Bronchus fibroblast of lung (primary cell): Measurements from ENCODE around the gene ITGB4. TPM values are rescaled to one million over a fixed set of nuclear protein-coding genes. Genes with fewer than 3 reads are reported as not detected.

Experiments used
- total RNA-seq: library from RNA; depleted of rRNA; stranded (reverse); fragments of >200 nt; gene quantifications from 2 replicates; pipeline ENCODE4 v1.2.3, GENCODE V29; 2015

ITGB4 gene
- total RNA-seq, result under 0.01 and 0.30 TPM in 2 replicates

DNA sequence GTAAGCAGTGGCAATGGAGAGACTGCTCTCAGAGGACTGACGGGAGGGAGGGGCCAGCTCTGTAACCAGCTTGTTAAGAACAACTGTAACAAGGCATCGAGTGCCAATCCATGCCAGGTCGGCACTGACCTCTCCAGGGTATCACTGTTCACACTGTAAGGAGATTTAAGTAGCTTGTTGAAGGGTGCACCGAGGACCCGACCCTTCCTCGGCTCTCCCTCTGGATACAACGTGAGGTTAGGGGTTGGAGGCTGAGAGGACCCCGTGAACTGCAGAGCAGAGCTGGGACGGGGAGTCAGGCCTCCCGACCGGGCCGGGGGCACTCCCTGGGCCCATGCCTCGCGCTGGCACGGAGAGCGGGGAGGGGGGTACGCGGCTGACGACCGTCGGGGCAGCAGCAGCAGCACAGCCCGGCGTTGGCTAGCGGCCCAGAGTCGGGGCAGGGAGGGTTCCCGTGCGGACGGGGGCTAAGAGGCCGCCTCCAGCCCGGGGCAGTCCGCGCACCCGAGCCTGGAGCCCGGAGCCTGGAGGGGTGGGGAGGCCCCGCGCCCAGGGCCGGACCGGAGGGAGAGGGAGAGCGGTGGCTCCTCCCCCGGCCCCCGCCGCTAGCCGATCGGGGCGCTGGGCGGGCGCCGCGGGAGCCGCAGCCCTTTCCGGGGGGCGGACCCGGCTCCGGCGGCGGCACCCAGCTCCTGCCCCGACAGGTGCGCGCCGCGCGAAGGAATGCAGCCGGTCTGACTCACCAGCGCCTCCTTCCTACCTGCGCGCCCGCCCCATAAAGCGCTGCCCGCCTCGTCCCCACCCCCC lies at the start of gene ITGB4:
Gene ITGB4 (plus strand): TSS at position 804 of the 807 bp plus-strand sequence. CDS start 3,245 bp downstream, outside the sequence.

DNA sequence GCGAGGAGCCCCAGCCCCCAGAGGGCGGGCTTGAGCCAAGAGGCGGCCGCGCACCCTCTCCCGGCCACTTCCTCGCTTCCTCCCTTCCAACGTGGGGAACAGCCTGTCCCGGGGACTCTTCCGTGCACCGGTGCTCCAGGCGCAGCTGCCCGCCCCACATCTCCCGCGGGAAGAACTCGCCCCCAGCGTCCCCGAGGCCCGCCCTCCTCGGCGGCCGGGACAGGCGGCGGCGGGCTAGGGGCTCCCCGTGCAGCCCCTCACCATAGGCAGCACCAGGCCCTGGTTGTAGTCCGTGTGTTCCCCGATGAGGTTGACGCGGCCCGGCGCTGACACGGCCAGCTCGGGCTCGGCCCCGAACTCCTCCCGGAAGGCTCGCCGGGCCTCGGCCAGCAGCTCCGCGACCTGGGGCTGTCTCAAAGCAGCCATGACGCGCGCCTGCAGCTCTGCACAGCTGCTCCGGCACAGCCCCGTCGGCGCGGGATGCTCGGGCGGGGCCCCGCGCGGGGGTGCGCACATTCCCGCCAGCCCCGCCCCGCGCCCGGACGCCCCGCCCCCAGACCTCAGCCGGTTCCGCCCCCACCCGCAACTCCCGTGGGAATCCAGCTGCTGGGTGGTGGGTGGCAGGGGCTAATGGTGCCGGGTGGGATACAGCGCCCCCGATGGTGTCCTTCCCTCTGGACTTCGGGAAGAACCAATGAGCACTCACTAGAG lies 43.6 kb downstream of the ITGB4 start, which contains the start of gene GALK1:
Gene GALK1 (minus strand): TSS at position 482 of the 711 bp plus-strand sequence. CDS start 56 bp downstream, at position 426.

DNA sequence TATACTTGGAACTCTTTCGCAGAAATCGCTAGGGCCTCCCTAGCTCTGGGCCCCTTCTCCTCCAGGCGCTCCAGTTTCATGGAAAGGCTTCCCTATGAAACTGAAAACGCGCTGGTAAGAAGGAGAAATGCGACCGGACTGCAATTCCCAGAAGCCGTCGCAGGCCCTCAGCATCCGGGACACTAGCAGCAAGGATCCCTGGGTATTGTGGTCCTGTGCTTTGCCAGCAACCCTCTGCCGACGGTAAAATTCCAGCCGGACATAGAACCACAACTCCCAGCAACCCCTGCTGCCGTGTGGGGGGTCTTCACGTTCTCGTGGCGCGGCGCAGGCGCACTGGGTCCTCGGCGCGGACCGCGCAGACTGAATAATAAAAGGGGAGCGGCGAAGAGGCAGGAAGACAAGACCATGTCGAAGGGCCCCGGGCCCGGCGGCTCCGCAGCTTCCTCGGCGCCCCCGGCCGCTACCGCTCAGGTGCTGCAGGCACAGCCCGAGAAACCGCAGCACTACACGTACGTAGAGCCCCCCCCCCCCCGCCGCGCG lies 63.3 kb downstream of the ITGB4 start, which contains the start of gene UNK:
Gene UNK (plus strand): TSS at position 334 of the 543 bp plus-strand sequence. CDS start 75 bp downstream, at position 409.

Other genes starting within 250 kb of the ITGB4 start
- gene CASKIN2, start 205.9 kb upstream of the ITGB4 start, total RNA-seq, result 6.7 and 9.1 TPM in 2 replicates
- 15.3 and 20.8 TPM in 2 replicates for gene TSEN54, start 204.9 kb upstream of the ITGB4 start, total RNA-seq
- gene LLGL2, start 195.8 kb upstream of the ITGB4 start, total RNA-seq, result 0.30 and 1.5 TPM in 2 replicates
- gene MYO15B, start 133.7 kb upstream of the ITGB4 start, total RNA-seq, result 2.0 and 2.1 TPM in 2 replicates
- not detected in 2 replicates for gene SMIM5, start 88.0 kb upstream of the ITGB4 start, total RNA-seq
- gene RECQL5, start 54.3 kb upstream of the ITGB4 start, total RNA-seq, result 15.2 and 17.3 TPM in 2 replicates
- 43.9 and 62.7 TPM in 2 replicates for gene SAP30BP, start 54.1 kb upstream of the ITGB4 start, total RNA-seq
- 50.1 and 52.8 TPM in 2 replicates for gene GALK1, start 43.7 kb downstream of the ITGB4 start, total RNA-seq
- 19.0 and 27.9 TPM in 2 replicates for gene UNK, start 63.3 kb downstream of the ITGB4 start, total RNA-seq
- gene UNC13D, start 122.9 kb downstream of the ITGB4 start, total RNA-seq, result 0.84 and 1.5 TPM in 2 replicates
- gene WBP2, start 133.9 kb downstream of the ITGB4 start, total RNA-seq, result 59.3 and 73.1 TPM in 2 replicates
- 12.8 and 15.1 TPM in 2 replicates for gene TRIM47, start 157.1 kb downstream of the ITGB4 start, total RNA-seq
- gene TRIM65, start 175.5 kb downstream of the ITGB4 start, total RNA-seq, result 20.2 and 23.4 TPM in 2 replicates
- gene MRPL38, start 183.4 kb downstream of the ITGB4 start, total RNA-seq, result 23.5 and 26.0 TPM in 2 replicates
- gene FBF1, start 219.6 kb downstream of the ITGB4 start, total RNA-seq, result 10.8 and 13.7 TPM in 2 replicates